ENCODE data around the gene DYNC1H1.

The DYNC1H1 gene

GRCh38 chr14:102050026-102050405 lies 85.6 kb downstream of the DYNC1H1 start:
- no peak overlapping the region for H4K8ac ChIP-seq (ENCODE audit: low read depth, low read length)
- no peak overlapping the region for H2BK12ac ChIP-seq (ENCODE audit: low read length)
- peaks cover 12% of the 10 kb centered on the region for H3K79me1 ChIP-seq (ENCODE audit: low read depth, low read length)
- no peak overlapping the region for H3K23ac ChIP-seq (ENCODE audit: low read depth, low read length, poor library complexity)
- no peak overlapping the region for H2BK120ac ChIP-seq (ENCODE audit: low read depth, low read length)
- no peak for DNase-seq (ENCODE audit: low spot score)
- no peak overlapping the region for H2AK5ac ChIP-seq (ENCODE audit: low read depth, low read length)
- H3K18ac ChIP-seq (ENCODE audit: low read length) = no peak overlapping the region
- H3K27ac ChIP-seq (replicated peaks; ENCODE audit: low read length) = no peak overlapping the region
- no peak overlapping the region for H3K4me3 ChIP-seq (ENCODE audit: low read length in 2 of 2)
- no peaks in the 10 kb centered on the region for H3K27me3 ChIP-seq (ENCODE audit: control insufficient read depth in 3 of 3, insufficient read depth in 3 of 3, low read depth in 1 of 3, low read length in 3 of 3)
- H2BK15ac ChIP-seq (ENCODE audit: low read length) = no peak overlapping the region
- H3K14ac ChIP-seq (ENCODE audit: low read length) = no peak overlapping the region
- peaks cover 40 to 87% of the 10 kb centered on the region in 2 donors for H3K36me3 ChIP-seq (replicated peaks in 1 of 2; ENCODE audit: control insufficient read depth in 2 of 2, insufficient read depth in 2 of 2, low read length in 2 of 2)
- no peak overlapping the region for H3K4me2 ChIP-seq (ENCODE audit: insufficient read depth, low read length, poor library complexity, severe bottlenecking)
- H2AFZ ChIP-seq (ENCODE audit: low read length) = no peak overlapping the region
- no peak overlapping the region for H4K91ac ChIP-seq (ENCODE audit: low read depth, low read length, poor library complexity)
- H3K9ac ChIP-seq (ENCODE audit: low read depth, low read length, poor library complexity) = no peak overlapping the region
- no CpG with 5 or more reads among the region's 12 CpGs for WGBS, 2 donors (ENCODE audit: extremely low coverage in 2 of 2, insufficient read length in 2 of 2, insufficient replicate concordance in 1 of 2)
- no peak overlapping the region for H2BK5ac ChIP-seq (ENCODE audit: low read length)
- no peaks in the 10 kb centered on the region for H3K9me3 ChIP-seq (replicated peaks in 1 of 2; ENCODE audit: control insufficient read depth in 2 of 2, insufficient read depth in 1 of 2, low read depth in 1 of 2, low read length in 2 of 2)
- H3K4me1 ChIP-seq (ENCODE audit: control insufficient read depth in 2 of 2, insufficient read depth in 1 of 2, low read depth in 1 of 2, low read length in 2 of 2) = no peaks in the 10 kb centered on the region
- H3K4ac ChIP-seq (ENCODE audit: low read length) = no peak overlapping the region

DNA sequence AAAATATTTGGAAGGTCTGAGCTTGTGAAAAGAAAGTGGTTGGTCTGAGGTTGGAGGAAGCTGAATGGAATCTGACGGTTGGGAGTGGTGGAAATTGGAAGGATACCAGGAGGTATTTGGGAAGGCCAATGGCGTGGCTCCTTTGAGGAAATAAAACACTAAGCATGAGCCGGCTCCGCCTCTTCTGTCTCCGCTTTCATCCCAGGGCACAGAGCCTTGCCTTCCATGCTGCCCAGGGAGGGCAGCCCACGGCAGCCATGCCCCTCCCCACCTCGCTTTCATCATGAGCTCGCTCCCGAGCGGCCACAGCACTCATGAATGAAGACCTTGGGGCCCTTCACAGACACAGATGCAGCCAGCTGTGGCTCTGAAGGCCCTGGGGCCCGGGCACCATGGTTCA lies 86.3 kb downstream of the DYNC1H1 start:
- WGBS, 2 donors (ENCODE audit: extremely low coverage in 2 of 2, insufficient read length in 2 of 2, insufficient replicate concordance in 1 of 2) = no CpG with 5 or more reads among the region's 11 CpGs
- no peaks in the 10 kb centered on the region for H3K27me3 ChIP-seq (ENCODE audit: control insufficient read depth in 3 of 3, insufficient read depth in 3 of 3, low read depth in 1 of 3, low read length in 3 of 3)
- H2AFZ ChIP-seq (ENCODE audit: low read length) = no peak overlapping the region
- H3K79me1 ChIP-seq (ENCODE audit: low read depth, low read length) = peaks cover 12% of the 10 kb centered on the region
- no peak overlapping the region for H3K27ac ChIP-seq (replicated peaks; ENCODE audit: low read length)
- H4K91ac ChIP-seq (ENCODE audit: low read depth, low read length, poor library complexity) = no peak overlapping the region
- no peaks in the 10 kb centered on the region for H3K9me3 ChIP-seq (replicated peaks in 1 of 2; ENCODE audit: control insufficient read depth in 2 of 2, insufficient read depth in 1 of 2, low read depth in 1 of 2, low read length in 2 of 2)
- H2BK15ac ChIP-seq (ENCODE audit: low read length) = no peak overlapping the region
- no peak overlapping the region for H3K18ac ChIP-seq (ENCODE audit: low read length)
- no peak overlapping the region for H3K9ac ChIP-seq (ENCODE audit: low read depth, low read length, poor library complexity)
- no peak overlapping the region for H4K8ac ChIP-seq (ENCODE audit: low read depth, low read length)
- no peak overlapping the region for H3K14ac ChIP-seq (ENCODE audit: low read length)
- H2BK12ac ChIP-seq (ENCODE audit: low read length) = no peak overlapping the region
- peaks cover 42 to 87% of the 10 kb centered on the region in 2 donors for H3K36me3 ChIP-seq (replicated peaks in 1 of 2; ENCODE audit: control insufficient read depth in 2 of 2, insufficient read depth in 2 of 2, low read length in 2 of 2)
- H3K4me1 ChIP-seq (ENCODE audit: control insufficient read depth in 2 of 2, insufficient read depth in 1 of 2, low read depth in 1 of 2, low read length in 2 of 2) = peaks cover 0 to under 1% of the 10 kb centered on the region in 2 donors
- H3K4me2 ChIP-seq (ENCODE audit: insufficient read depth, low read length, poor library complexity, severe bottlenecking) = no peak overlapping the region
- H3K23ac ChIP-seq (ENCODE audit: low read depth, low read length, poor library complexity) = no peak overlapping the region
- no peak for DNase-seq (ENCODE audit: low spot score)
- H2BK5ac ChIP-seq (ENCODE audit: low read length) = no peak overlapping the region
- H2BK120ac ChIP-seq (ENCODE audit: low read depth, low read length) = no peak overlapping the region
- H2AK5ac ChIP-seq (ENCODE audit: low read depth, low read length) = no peak overlapping the region
- no peak overlapping the region for H3K4me3 ChIP-seq (ENCODE audit: low read length in 2 of 2)
- no peak overlapping the region for H3K4ac ChIP-seq (ENCODE audit: low read length)

DNA sequence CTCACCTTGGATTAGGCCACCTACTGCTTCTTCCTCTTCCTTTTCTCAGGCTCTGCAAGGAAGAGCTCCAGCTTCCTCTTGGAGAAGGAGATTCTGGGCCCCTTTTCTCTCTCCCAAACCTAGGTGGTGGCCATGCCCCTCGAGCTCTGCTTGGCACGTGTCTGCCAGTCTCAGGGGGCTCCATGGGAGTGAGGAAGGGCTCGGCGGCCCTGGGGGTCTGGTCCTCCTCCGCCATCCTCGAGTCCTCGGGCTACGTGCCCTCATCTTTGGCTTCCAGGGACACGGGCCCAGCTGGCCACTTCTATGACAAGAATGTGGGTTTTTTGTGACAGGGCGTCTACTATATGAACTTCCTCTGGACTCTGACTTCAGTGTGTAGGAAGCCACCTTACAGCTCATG lies 88.1 kb downstream of the DYNC1H1 start:
- DNase-seq (ENCODE audit: low spot score) = no peak
- no peak overlapping the region for H3K18ac ChIP-seq (ENCODE audit: low read length)
- H2AK5ac ChIP-seq (ENCODE audit: low read depth, low read length) = no peak overlapping the region
- no peak overlapping the region for H3K9ac ChIP-seq (ENCODE audit: low read depth, low read length, poor library complexity)
- H3K9me3 ChIP-seq (replicated peaks in 1 of 2; ENCODE audit: control insufficient read depth in 2 of 2, insufficient read depth in 1 of 2, low read depth in 1 of 2, low read length in 2 of 2) = peaks cover 0 to 6% of the 10 kb centered on the region in 2 donors
- H2BK5ac ChIP-seq (ENCODE audit: low read length) = no peak overlapping the region
- H2BK120ac ChIP-seq (ENCODE audit: low read depth, low read length) = no peak overlapping the region
- no peaks in the 10 kb centered on the region for H3K27me3 ChIP-seq (ENCODE audit: control insufficient read depth in 3 of 3, insufficient read depth in 3 of 3, low read depth in 1 of 3, low read length in 3 of 3)
- H2BK12ac ChIP-seq (ENCODE audit: low read length) = no peak overlapping the region
- peak overlapping the region; percentile 21 for H3K14ac ChIP-seq (ENCODE audit: low read length)
- H4K91ac ChIP-seq (ENCODE audit: low read depth, low read length, poor library complexity) = no peak overlapping the region
- H3K4me1 ChIP-seq (ENCODE audit: control insufficient read depth in 2 of 2, insufficient read depth in 1 of 2, low read depth in 1 of 2, low read length in 2 of 2) = peaks cover 0 to 7% of the 10 kb centered on the region in 2 donors
- H3K4me2 ChIP-seq (ENCODE audit: insufficient read depth, low read length, poor library complexity, severe bottlenecking) = no peak overlapping the region
- no peak overlapping the region for H3K27ac ChIP-seq (replicated peaks; ENCODE audit: low read length)
- no CpG with 5 or more reads among the region's 10 CpGs for WGBS, 2 donors (ENCODE audit: extremely low coverage in 2 of 2, insufficient read length in 2 of 2, insufficient replicate concordance in 1 of 2)
- no peak overlapping the region for H2BK15ac ChIP-seq (ENCODE audit: low read length)
- peaks cover 42 to 72% of the 10 kb centered on the region in 2 donors for H3K36me3 ChIP-seq (replicated peaks in 1 of 2; ENCODE audit: control insufficient read depth in 2 of 2, insufficient read depth in 2 of 2, low read length in 2 of 2)
- H3K4ac ChIP-seq (ENCODE audit: low read length) = no peak overlapping the region
- peaks cover 10% of the 10 kb centered on the region for H3K79me1 ChIP-seq (ENCODE audit: low read depth, low read length)
- no peak overlapping the region for H2AFZ ChIP-seq (ENCODE audit: low read length)
- H4K8ac ChIP-seq (ENCODE audit: low read depth, low read length) = no peak overlapping the region
- no peak overlapping the region for H3K23ac ChIP-seq (ENCODE audit: low read depth, low read length, poor library complexity)
- no peak overlapping the region for H3K4me3 ChIP-seq (ENCODE audit: low read length in 2 of 2)

- Histone ChIP-seq H3K27me3 (ENCODE audit: control insufficient read depth in 3 of 3, insufficient read depth in 3 of 3, low read depth in 1 of 3, low read length in 3 of 3) (no peaks in the 10 kb centered on the region), H3K18ac (ENCODE audit: low read length) (peak overlapping the region; percentile 2), H3K9ac (ENCODE audit: low read depth, low read length, poor library complexity) (no peak overlapping the region), H2BK120ac (ENCODE audit: low read depth, low read length) (no peak overlapping the region), H2BK15ac (ENCODE audit: low read length) (no peak overlapping the region), H3K4me1 (ENCODE audit: control insufficient read depth in 2 of 2, insufficient read depth in 1 of 2, low read depth in 1 of 2, low read length in 2 of 2) (peaks cover 0 to 9% of the 10 kb centered on the region in 2 donors), H2BK12ac (ENCODE audit: low read length) (no peak overlapping the region), H3K9me3 (replicated peaks in 1 of 2; ENCODE audit: control insufficient read depth in 2 of 2, insufficient read depth in 1 of 2, low read depth in 1 of 2, low read length in 2 of 2) (peaks cover 0 to 6% of the 10 kb centered on the region in 2 donors), H3K36me3 (replicated peaks in 1 of 2; ENCODE audit: control insufficient read depth in 2 of 2, insufficient read depth in 2 of 2, low read length in 2 of 2) (peaks cover 14 to 44% of the 10 kb centered on the region in 2 donors), H3K4me2 (ENCODE audit: insufficient read depth, low read length, poor library complexity, severe bottlenecking) (no peak overlapping the region), H2AK5ac (ENCODE audit: low read depth, low read length) (peak overlapping the region; percentile 25), H3K4me3 (ENCODE audit: low read length in 2 of 2) (peak overlapping the region in 1 of 2 donors; percentile 32), H3K14ac (ENCODE audit: low read length) (no peak overlapping the region), H3K27ac (replicated peaks; ENCODE audit: low read length) (no peak overlapping the region), H4K91ac (ENCODE audit: low read depth, low read length, poor library complexity) (no peak overlapping the region), H3K79me1 (ENCODE audit: low read depth, low read length) (peaks cover 3% of the 10 kb centered on the region), H2AFZ (ENCODE audit: low read length) (no peak overlapping the region), H3K4ac (ENCODE audit: low read length) (no peak overlapping the region), H2BK5ac (ENCODE audit: low read length) (peak overlapping the region; percentile 66), H4K8ac (ENCODE audit: low read depth, low read length) (no peak overlapping the region), H3K23ac (ENCODE audit: low read depth, low read length, poor library complexity) (peak overlapping the region; percentile 81)
- DNase-seq (ENCODE audit: low spot score) = no peak
- no CpG with 5 or more reads among the region's 24 CpGs for WGBS, 2 donors (ENCODE audit: extremely low coverage in 2 of 2, insufficient read length in 2 of 2, insufficient replicate concordance in 1 of 2)
Measured at GRCh38 chr14:102055181-102055901, 91.0 kb downstream of the DYNC1H1 start.
